Measurements from ENCODE around the gene UGT2B28. TPM values are rescaled to one million over a fixed set of nuclear protein-coding genes. Genes with fewer than 3 reads are reported as not detected.
A peak's percentile ranks its signal among the peaks of the same experiment; 100 is the strongest.
"Not testable (repeated sequence)": the region's sequence is repeated elsewhere in the genome, so short reads cannot be mapped to it uniquely, and the experiment has no call there.

UGT2B28 gene
- total RNA-seq, 1 experiment from 2014 or later = not detected

DNA sequence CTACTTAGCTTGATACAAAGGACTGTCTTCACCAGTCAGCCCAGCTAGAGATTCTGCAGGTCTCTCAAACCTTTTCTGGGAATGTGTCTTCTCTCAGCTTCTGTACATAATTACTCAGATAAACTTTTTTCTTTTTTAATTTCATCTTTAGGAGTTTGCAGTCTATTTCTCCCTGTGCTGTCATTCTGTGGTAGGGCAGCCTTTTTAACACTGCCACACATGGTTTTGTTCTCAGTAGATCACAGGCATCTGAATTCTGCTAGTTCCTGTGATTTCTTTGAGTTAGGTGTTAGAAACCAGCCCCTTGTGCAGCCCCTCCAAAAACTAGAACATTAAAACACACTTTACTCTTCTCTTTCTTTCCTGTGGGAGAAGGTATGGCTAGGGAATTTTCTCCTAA lies 55.2 kb downstream of the UGT2B28 start:
- H3K27ac Mint-ChIP-seq (ENCODE audit: unreplicated experiment); H3K27me3 ChIP-seq (replicated peaks; ENCODE audit: control insufficient read depth, insufficient read depth, low read length); H3K4me1 ChIP-seq; H3K9me3 ChIP-seq; H3K4me3 ChIP-seq (ENCODE audit: low read depth, low read length); H3K4me3 Mint-ChIP-seq (ENCODE audit: unreplicated experiment); intact Hi-C loops (cut with micrococcal nuclease; ENCODE audit: unreplicated experiment); POLR2A ChIA-PET; H3K9me3 Mint-ChIP-seq (ENCODE audit: unreplicated experiment); BruUV-seq (replicated peaks); H3K27me3 Mint-ChIP-seq (ENCODE audit: insufficient read depth, unreplicated experiment); H3K36me3 ChIP-seq (ENCODE audit: control insufficient read depth, insufficient read depth, low read length); H3K4me1 Mint-ChIP-seq (ENCODE audit: low read depth, unreplicated experiment); DNase-seq; H3K36me3 Mint-ChIP-seq (ENCODE audit: insufficient read depth, unreplicated experiment): not testable (repeated sequence)
- TF ChIP-seq, protein P1, sequence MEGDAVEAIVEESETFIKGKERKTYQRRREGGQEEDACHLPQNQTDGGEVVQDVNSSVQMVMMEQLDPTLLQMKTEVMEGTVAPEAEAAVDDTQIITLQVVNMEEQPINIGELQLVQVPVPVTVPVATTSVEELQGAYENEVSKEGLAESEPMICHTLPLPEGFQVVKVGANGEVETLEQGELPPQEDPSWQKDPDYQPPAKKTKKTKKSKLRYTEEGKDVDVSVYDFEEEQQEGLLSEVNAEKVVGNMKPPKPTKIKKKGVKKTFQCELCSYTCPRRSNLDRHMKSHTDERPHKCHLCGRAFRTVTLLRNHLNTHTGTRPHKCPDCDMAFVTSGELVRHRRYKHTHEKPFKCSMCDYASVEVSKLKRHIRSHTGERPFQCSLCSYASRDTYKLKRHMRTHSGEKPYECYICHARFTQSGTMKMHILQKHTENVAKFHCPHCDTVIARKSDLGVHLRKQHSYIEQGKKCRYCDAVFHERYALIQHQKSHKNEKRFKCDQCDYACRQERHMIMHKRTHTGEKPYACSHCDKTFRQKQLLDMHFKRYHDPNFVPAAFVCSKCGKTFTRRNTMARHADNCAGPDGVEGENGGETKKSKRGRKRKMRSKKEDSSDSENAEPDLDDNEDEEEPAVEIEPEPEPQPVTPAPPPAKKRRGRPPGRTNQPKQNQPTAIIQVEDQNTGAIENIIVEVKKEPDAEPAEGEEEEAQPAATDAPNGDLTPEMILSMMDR (IDR thresholded peaks at IDR 0.05; ENCODE audit: insufficient read depth in 1 of 2, low read depth in 1 of 2, low read length in 1 of 2, severe bottlenecking in 1 of 2, unreplicated experiment in 1 of 2) = peak in 1 of 2 experiments; percentile 40
- CTCF ChIA-PET = interaction anchor here (0.6 kb wide), 1 partner anchor 694 kb away, joined by 3 read pairs; no protein-coding TSS in a partner anchor

DNA sequence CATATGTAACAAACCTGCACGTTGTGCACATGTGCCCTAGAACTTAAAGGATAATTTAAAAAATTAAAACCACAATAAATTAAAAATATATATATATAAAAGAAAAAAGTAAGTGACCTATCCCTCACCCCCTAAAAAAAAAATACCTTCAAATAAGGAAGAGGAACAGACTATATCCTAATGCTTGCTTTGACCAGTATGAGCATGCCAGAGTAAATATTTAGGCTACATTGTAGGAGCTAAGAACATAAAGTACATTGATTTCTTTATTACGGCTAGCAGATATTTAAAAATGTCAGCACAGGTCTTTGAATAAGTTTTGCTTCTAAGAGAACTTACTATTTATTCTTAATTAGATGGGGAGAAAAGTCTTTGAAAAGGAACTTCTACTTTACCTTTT lies 62.8 kb downstream of the UGT2B28 start:
- H3K27me3 ChIP-seq (replicated peaks; ENCODE audit: control insufficient read depth, insufficient read depth, low read length); H3K27me3 Mint-ChIP-seq (ENCODE audit: insufficient read depth, unreplicated experiment); H3K4me3 Mint-ChIP-seq (ENCODE audit: unreplicated experiment); CTCF ChIA-PET; POLR2A ChIA-PET; H3K36me3 Mint-ChIP-seq (ENCODE audit: insufficient read depth, unreplicated experiment); H3K4me1 ChIP-seq; H3K36me3 ChIP-seq (ENCODE audit: control insufficient read depth, insufficient read depth, low read length); H3K9me3 Mint-ChIP-seq (ENCODE audit: unreplicated experiment); DNase-seq; H3K9me3 ChIP-seq; H3K4me3 ChIP-seq (ENCODE audit: low read depth, low read length); H3K27ac Mint-ChIP-seq (ENCODE audit: unreplicated experiment); intact Hi-C loops (cut with micrococcal nuclease; ENCODE audit: unreplicated experiment); BruUV-seq (replicated peaks): not testable (repeated sequence)
- peaks cover 14% of the 10 kb centered on the region for H3K4me1 Mint-ChIP-seq (ENCODE audit: low read depth, unreplicated experiment)

DNA sequence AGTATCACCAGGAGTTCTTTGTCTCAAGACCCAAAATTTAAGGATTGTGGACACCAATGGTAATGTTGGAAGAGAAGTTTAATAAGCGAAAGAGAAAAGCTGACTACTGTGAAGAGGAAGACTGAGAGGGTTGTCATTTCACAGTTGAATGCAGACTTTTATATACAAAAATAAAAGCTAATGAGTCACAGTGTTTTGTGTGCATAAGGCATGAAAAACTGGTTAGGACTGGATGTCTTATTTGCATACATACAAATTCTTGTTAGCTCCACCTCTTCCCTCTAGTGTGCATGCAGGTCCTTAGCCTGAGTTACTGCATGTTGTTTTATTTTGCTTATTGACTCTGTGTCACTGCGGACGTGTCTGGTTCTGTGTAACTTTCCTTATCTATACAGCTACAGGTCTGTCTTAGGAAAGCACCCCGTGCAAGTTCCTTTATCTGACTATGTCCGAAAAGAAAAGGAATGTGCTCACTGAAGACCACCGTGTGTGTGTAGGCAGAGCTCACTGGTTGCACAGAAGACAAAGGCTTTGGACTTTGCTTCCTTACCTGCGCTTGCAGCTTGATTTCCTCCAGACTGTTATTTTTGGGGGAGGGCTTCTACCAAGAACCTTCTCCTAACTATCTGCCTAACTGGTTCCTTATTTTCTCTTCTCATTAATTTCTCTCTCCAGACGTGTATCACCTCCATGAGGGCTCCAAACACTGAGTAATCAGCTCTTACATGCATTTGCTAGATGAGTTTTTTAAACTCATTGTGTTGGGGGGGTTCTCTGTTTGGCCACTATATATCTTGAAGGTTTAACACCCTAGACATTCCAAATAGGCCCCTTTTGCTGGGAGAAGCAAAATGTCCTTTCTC lies 63.5 kb downstream of the UGT2B28 start:
- H3K4me3 ChIP-seq (ENCODE audit: low read depth, low read length); DNase-seq; CTCF ChIA-PET; H3K4me1 ChIP-seq; intact Hi-C loops (cut with micrococcal nuclease; ENCODE audit: unreplicated experiment); H3K27me3 Mint-ChIP-seq (ENCODE audit: insufficient read depth, unreplicated experiment); H3K9me3 Mint-ChIP-seq (ENCODE audit: unreplicated experiment); H3K27me3 ChIP-seq (replicated peaks; ENCODE audit: control insufficient read depth, insufficient read depth, low read length); H3K9me3 ChIP-seq; H3K36me3 ChIP-seq (ENCODE audit: control insufficient read depth, insufficient read depth, low read length); BruUV-seq (replicated peaks); POLR2A ChIA-PET; H3K36me3 Mint-ChIP-seq (ENCODE audit: insufficient read depth, unreplicated experiment); H3K4me3 Mint-ChIP-seq (ENCODE audit: unreplicated experiment); H3K27ac Mint-ChIP-seq (ENCODE audit: unreplicated experiment): not testable (repeated sequence)
- peaks cover 14% of the 10 kb centered on the region for H3K4me1 Mint-ChIP-seq (ENCODE audit: low read depth, unreplicated experiment)

Other genes starting within 250 kb of the UGT2B28 start
- gene UGT2B7, start 184.0 kb upstream of the UGT2B28 start, total RNA-seq (2022) = 1.7 and 3.0 TPM in 2 replicates
- 0.35 TPM in 1 of 2 replicates, not detected in the other for gene UGT2B11, start 65.7 kb upstream of the UGT2B28 start, total RNA-seq (2022)
- gene UGT2B4, start 215.4 kb downstream of the UGT2B28 start, total RNA-seq (2022) = 1.0 and 1.1 TPM in 2 replicates

Data from Caco-2 (cell line).